ENCODE results near the gene CACNG7. TPM values are rescaled to one million over a fixed set of nuclear protein-coding genes. Genes with fewer than 3 reads are reported as not detected.

The CACNG7 gene
- total and polyA plus RNA-seq, 2 donors (not counting 3 experiments of a cell fraction or from before 2014, with no cell fraction given): 0.92 to 1.3 TPM

DNA sequence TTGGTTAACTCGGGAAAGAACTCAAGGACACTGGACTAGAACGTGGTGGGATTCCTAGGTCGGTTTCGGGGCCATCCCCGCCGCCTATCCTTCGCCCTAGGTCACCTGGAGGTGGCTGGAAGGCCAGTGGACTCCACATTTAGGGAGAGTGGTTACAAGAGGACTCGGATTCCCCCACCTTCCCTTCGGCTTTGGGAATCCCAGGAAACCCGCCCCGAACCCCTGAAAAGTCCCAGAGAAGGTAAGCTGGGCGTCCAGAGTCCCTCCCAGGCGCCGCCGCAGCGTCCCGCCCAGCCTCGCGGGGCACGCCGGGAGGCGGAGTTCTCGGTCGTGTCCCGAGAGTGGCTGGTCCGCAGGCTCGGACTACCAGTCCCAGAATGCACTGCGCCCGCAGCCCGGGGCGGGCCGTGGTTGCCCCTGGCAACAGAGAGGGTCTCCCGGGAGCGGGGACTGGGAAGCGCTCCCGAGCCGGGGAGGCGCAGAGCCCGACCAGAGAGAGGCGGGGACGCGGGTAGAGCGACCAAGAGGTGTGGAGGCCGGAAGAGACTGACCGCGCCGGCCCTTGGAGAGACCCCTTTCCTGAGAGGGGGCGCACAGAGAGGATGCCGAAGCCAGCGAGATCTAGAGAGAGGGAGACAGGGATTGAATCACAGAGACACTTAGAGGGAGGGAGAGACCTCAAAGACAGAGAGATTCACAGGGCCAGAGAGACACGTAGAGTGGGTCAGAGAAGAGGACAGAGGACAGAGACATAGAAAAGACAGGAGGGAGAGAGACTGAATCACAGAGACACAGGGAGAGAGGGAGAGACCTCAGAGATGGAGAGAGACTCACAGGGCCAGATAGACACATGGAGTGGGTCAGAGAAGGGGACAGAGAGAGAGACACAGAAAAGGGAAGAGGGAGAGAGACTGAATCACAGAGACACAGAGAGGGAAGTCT is 29.7 kb upstream of the CACNG7 start:
- dilution Hi-C loops (cut with MboI; ENCODE audit: extremely low pct_ligation_motif_present, low sequenced_read_pairs): no loop called here
- POLR2A ChIA-PET: interaction anchor here (0.6 to 1.8 kb wide), 3 partner anchors 9 to 52 kb away, joined by 3 to 5 read pairs (median 3); partner anchors contain the start of gene MYADM
- intact Hi-C loops (cut with micrococcal nuclease): loop anchor here (1.0 kb wide), 2 partner anchors 12 to 37 kb away; partner anchors contain the start of gene MYADM
- Histone ChIP-seq H3K79me2 (ENCODE audit: control insufficient read depth, insufficient read depth, low read length) (no peaks in the 10 kb centered on the region), H3K27me3 (ENCODE audit: control insufficient read depth in 2 of 2, insufficient read depth in 2 of 2, low read length in 2 of 2) (peaks cover 33 to 37% of the 10 kb centered on the region in 2 experiments), H3K9me3 (replicated peaks; ENCODE audit: control insufficient read depth, insufficient read depth, low read length) (no peaks in the 10 kb centered on the region), H3K4me1 (ENCODE audit: control insufficient read depth, extremely low read depth, insufficient read depth, low read length) (peaks cover 17% of the 10 kb centered on the region), H3K36me3 (ENCODE audit: control insufficient read depth in 2 of 2, extremely low read depth in 1 of 2, insufficient read depth in 2 of 2, low read length in 2 of 2) (peaks cover 0 to 3% of the 10 kb centered on the region in 2 experiments), H4K20me1 (replicated peaks; ENCODE audit: control insufficient read depth, extremely low read depth, insufficient read depth, low read length) (no peaks in the 10 kb centered on the region), H2AFZ (ENCODE audit: low read depth, low read length) (peak overlapping the region; percentile 86), H3K4me3 (replicated peaks in 1 of 3; ENCODE audit: insufficient read depth in 1 of 3, low read depth in 1 of 3, low read length in 3 of 3) (peak overlapping the region; percentile 36 to 75 (median 56)), H3K9me1 (replicated peaks; ENCODE audit: control insufficient read depth, extremely low read depth, insufficient read depth, low read length) (no peaks in the 10 kb centered on the region), H3K27ac (ENCODE audit: insufficient read depth, low read depth, low read length) (no peak overlapping the region), H3K4me2 (ENCODE audit: insufficient read depth, low read length) (peak overlapping the region; percentile 80), H3K9ac (replicated peaks; ENCODE audit: extremely low read depth, insufficient read depth, low read length) (peak overlapping the region; percentile 49)
- DNase-seq (ENCODE audit: low read depth, low spot score) (peak; percentile 91), FAIRE-seq (peak; percentile 89)
- no TSS peak for BruUV-seq (replicated peaks)
- CTCF ChIA-PET: interaction anchor here (1.0 to 2.1 kb wide), 8 partner anchors 9 to 151 kb away, joined by 3 to 11 read pairs (median 5); partner anchors contain the start of gene MYADM
- TF ChIP-seq GATA2 (IDR thresholded peaks at IDR 0.05; ENCODE audit: insufficient read depth, insufficient read length, low read depth, low read length): no peak
- TF ChIP-seq MYC (IDR thresholded peaks at IDR 0.05; ENCODE audit: low read depth, low read length): no peak
- peak; percentile 44 for TF ChIP-seq POLR2A (IDR thresholded peaks at IDR 0.05; ENCODE audit: low read depth, low read length)
- peak; percentile 32 for TF ChIP-seq POLR2AphosphoS5 (IDR thresholded peaks at IDR 0.05; ENCODE audit: insufficient read depth, low read depth, low read length)
- TF ChIP-seq, protein P1, sequence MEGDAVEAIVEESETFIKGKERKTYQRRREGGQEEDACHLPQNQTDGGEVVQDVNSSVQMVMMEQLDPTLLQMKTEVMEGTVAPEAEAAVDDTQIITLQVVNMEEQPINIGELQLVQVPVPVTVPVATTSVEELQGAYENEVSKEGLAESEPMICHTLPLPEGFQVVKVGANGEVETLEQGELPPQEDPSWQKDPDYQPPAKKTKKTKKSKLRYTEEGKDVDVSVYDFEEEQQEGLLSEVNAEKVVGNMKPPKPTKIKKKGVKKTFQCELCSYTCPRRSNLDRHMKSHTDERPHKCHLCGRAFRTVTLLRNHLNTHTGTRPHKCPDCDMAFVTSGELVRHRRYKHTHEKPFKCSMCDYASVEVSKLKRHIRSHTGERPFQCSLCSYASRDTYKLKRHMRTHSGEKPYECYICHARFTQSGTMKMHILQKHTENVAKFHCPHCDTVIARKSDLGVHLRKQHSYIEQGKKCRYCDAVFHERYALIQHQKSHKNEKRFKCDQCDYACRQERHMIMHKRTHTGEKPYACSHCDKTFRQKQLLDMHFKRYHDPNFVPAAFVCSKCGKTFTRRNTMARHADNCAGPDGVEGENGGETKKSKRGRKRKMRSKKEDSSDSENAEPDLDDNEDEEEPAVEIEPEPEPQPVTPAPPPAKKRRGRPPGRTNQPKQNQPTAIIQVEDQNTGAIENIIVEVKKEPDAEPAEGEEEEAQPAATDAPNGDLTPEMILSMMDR (IDR thresholded peaks at IDR 0.05; ENCODE audit: extremely low read depth in 1 of 2, insufficient read depth in 1 of 2, low read depth in 1 of 2, low read length in 2 of 2): no peak
- TF ChIP-seq JUN (IDR thresholded peaks at IDR 0.05; ENCODE audit: borderline replicate concordance, insufficient read depth, insufficient read length, low read depth): no peak
- no peak for TF ChIP-seq FOS (IDR thresholded peaks at IDR 0.05; ENCODE audit: borderline replicate concordance, insufficient read depth, low read length)
- TF ChIP-seq, protein P2, sequence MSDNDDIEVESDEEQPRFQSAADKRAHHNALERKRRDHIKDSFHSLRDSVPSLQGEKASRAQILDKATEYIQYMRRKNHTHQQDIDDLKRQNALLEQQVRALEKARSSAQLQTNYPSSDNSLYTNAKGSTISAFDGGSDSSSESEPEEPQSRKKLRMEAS (IDR thresholded peaks at IDR 0.05; ENCODE audit: insufficient read depth, insufficient read length): no peak
- TF ChIP-seq EZH2 (IDR thresholded peaks at IDR 0.05; ENCODE audit: borderline replicate concordance, low read depth, low read length, severe bottlenecking): no peak

Data from endothelial cell of umbilical vein (primary cell).